ENCODE data around the gene EXOC7. TPM values are rescaled to one million over a fixed set of nuclear protein-coding genes. Genes with fewer than 3 reads are reported as not detected.

Gene EXOC7
- total RNA-seq, 1 experiment from 2014 or later = 160 TPM

DNA sequence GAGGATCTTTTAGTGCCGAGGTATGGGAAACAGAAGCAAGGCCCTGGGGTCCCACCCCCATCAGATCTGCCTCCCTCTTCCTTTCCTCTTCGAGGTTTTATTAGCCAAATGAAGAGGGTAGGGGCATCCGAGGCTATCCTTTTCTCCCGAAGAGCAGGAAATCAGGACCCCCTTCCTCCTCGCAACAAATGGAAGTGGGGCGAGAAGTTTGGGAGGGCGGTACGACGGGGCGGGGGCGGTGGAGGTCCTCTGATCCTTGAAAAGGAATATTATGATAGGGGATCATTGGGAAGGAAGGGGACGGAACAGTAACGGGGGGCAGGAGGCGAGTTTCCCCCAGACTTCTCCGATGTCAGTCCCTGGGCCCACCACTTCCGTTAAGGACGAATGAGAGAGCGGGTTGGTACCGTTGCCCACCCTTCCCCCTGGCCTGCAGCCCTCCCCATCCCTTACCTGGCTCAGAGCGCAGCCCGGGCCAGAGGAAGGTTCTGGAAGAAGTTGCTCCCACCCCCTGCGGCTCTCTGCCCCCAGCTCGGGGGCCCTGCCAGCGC, 37.1 kb upstream of the EXOC7 start:
- Histone ChIP-seq H3K27me3 (ENCODE audit: insufficient read depth, low read length) (peaks cover 45% of the 10 kb centered on the region), H3K23me2 (ENCODE audit: insufficient read length, low read depth, low read length, poor library complexity, severe bottlenecking) (peaks cover 37% of the 10 kb centered on the region), H2BK12ac (ENCODE audit: insufficient read length, low read depth, low read length) (no peak overlapping the region), H3K4me2 (ENCODE audit: insufficient read depth, insufficient read length, low read length) (peak overlapping the region; percentile 84), H2AK5ac (ENCODE audit: insufficient read length, low read length) (no peak overlapping the region), H4K20me1 (ENCODE audit: control insufficient read depth, insufficient read depth, insufficient read length) (no peaks in the 10 kb centered on the region), H2BK5ac (ENCODE audit: insufficient read length, low read length) (no peak overlapping the region), H3K79me2 (ENCODE audit: insufficient read depth, low read length) (no peaks in the 10 kb centered on the region), H3K4me1 (ENCODE audit: insufficient read depth, low read length) (peaks cover 24% of the 10 kb centered on the region), H3K56ac (ENCODE audit: insufficient read length, low read depth, low read length) (no peak overlapping the region), H3K4ac (ENCODE audit: low read depth, low read length) (no peak overlapping the region), H4K91ac (ENCODE audit: insufficient read length, low read depth, low read length) (no peak overlapping the region), H2AFZ (ENCODE audit: low read length) (no peak overlapping the region), H3T11ph (ENCODE audit: low read length) (no peak overlapping the region), H3K23ac (ENCODE audit: insufficient read length, low read depth, low read length) (no peak overlapping the region), H3K27ac (ENCODE audit: insufficient read length, low read depth, low read length) (no peak overlapping the region), H3K14ac (ENCODE audit: insufficient read depth, low read length) (no peak overlapping the region), H4K8ac (replicated peaks; ENCODE audit: insufficient read length, low read depth, low read length) (no peak overlapping the region), H2BK15ac (ENCODE audit: low read depth, low read length) (no peak overlapping the region), H2BK120ac (ENCODE audit: low read depth, low read length, poor library complexity, severe bottlenecking) (no peak overlapping the region), H3K79me1 (ENCODE audit: insufficient read depth, low read depth, low read length, poor library complexity, severe bottlenecking) (no peaks in the 10 kb centered on the region), H3K9ac (ENCODE audit: extremely low read depth, insufficient read length, low read length) (no peak overlapping the region), H3K18ac (ENCODE audit: insufficient read length, low read depth, low read length) (no peak overlapping the region), H2BK20ac (ENCODE audit: low read depth, low read length, poor library complexity, severe bottlenecking) (no peak overlapping the region), H3K9me3 (ENCODE audit: control insufficient read depth, low read depth, low read length) (no peaks in the 10 kb centered on the region), H4K5ac (ENCODE audit: insufficient read length, low read depth, low read length) (no peak overlapping the region)
- Mint-ChIP-seq H3K36me3 (ENCODE audit: insufficient read depth in 1 of 3, low read depth in 3 of 3) (no peaks in the 10 kb centered on the region), H3K4me3 (peak overlapping the region; percentile 60 to 86), H3K27me3 (ENCODE audit: low read depth) (peaks cover 92% of the 10 kb centered on the region), H3K27ac (no peak overlapping the region), H3K9me3 (peaks cover 0 to 1% of the 10 kb centered on the region in 2 experiments; a peak in 2 of 5 replicates), H3K4me1 (peaks cover 68 to 76% of the 10 kb centered on the region in 2 experiments)
- WGBS (ENCODE audit: extremely low coverage, insufficient read length, low lambda C conversion rate) = no CpG with 5 or more reads among the region's 24 CpGs
- no peak for DNase-seq
- TF ChIP-seq, protein P1, sequence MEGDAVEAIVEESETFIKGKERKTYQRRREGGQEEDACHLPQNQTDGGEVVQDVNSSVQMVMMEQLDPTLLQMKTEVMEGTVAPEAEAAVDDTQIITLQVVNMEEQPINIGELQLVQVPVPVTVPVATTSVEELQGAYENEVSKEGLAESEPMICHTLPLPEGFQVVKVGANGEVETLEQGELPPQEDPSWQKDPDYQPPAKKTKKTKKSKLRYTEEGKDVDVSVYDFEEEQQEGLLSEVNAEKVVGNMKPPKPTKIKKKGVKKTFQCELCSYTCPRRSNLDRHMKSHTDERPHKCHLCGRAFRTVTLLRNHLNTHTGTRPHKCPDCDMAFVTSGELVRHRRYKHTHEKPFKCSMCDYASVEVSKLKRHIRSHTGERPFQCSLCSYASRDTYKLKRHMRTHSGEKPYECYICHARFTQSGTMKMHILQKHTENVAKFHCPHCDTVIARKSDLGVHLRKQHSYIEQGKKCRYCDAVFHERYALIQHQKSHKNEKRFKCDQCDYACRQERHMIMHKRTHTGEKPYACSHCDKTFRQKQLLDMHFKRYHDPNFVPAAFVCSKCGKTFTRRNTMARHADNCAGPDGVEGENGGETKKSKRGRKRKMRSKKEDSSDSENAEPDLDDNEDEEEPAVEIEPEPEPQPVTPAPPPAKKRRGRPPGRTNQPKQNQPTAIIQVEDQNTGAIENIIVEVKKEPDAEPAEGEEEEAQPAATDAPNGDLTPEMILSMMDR (conservative IDR thresholded peaks at IDR 0.05) = no peak
